ENCODE measurements around the gene DDX42.

GRCh38 chr17:63819585-63820537 is 45.9 kb downstream of the DDX42 start:
- no peak for TF ChIP-seq POLR2A (IDR thresholded peaks at IDR 0.05)
- TF ChIP-seq, protein P1, sequence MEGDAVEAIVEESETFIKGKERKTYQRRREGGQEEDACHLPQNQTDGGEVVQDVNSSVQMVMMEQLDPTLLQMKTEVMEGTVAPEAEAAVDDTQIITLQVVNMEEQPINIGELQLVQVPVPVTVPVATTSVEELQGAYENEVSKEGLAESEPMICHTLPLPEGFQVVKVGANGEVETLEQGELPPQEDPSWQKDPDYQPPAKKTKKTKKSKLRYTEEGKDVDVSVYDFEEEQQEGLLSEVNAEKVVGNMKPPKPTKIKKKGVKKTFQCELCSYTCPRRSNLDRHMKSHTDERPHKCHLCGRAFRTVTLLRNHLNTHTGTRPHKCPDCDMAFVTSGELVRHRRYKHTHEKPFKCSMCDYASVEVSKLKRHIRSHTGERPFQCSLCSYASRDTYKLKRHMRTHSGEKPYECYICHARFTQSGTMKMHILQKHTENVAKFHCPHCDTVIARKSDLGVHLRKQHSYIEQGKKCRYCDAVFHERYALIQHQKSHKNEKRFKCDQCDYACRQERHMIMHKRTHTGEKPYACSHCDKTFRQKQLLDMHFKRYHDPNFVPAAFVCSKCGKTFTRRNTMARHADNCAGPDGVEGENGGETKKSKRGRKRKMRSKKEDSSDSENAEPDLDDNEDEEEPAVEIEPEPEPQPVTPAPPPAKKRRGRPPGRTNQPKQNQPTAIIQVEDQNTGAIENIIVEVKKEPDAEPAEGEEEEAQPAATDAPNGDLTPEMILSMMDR (IDR thresholded peaks at IDR 0.05), result no peak
